GM18517 (cell line): Measurements from ENCODE around the gene KLHL14.

Experiments
- ATAC-seq: cut with Tn5 transposase; IDR thresholded peaks from one replicate; pipeline ENCODE4 v1.9.1; 2021; ENCODE audit warnings: mild to moderate bottlenecking, moderate library complexity; ENCODE audit not compliant: unreplicated experiment

KLHL14 gene

DNA sequence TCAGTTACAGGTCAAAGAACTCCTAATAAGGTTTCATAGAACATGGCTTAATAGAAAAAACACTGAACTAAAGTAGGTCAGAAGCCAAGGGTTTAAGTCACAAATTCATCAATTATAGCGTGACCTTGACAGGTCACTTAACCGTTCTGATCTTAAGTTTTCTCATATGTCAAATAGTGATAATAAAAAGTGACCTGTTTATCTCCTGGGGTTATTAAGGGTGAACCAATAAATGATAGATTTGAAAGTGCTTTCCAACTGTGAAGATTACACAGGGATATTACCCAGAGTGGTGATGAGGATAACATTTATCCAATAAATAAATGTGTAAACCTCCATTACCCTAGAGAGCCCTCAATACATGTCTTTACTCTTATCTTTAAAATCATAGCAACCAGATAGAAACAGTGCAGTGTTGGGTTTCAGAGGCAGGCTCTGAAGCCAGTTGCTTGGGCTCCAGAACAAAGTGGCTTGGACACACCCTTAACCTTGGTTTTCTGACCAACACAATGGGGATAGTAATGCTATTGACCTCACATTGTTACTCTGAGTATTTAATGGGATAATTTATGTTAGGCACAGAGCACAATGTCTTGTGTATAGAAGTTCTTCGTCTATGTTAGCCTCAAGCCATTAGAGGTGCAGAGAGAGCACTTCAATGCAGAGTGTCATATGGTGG is 48.6 kb downstream of the KLHL14 start:
- ATAC-seq = no peak

DNA sequence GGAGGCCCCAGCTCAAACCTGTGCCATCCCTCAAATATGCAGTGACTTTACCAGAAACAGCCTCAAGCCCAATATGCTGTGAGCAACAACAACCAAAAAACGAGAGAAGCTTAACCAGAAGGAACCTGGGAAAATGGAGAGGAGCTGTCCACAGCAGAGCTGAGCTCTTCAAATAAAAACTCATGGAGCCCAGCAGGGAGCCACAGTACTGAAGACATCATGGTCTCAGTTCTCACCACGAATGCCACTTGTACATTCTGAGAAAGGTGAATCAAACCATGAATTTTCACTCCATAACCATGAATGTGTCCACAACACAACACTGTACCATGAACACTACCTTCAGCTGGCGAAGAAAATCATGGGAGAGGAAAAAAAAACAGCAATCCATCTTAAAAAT is 50.5 kb downstream of the KLHL14 start:
- ATAC-seq = no peak

DNA sequence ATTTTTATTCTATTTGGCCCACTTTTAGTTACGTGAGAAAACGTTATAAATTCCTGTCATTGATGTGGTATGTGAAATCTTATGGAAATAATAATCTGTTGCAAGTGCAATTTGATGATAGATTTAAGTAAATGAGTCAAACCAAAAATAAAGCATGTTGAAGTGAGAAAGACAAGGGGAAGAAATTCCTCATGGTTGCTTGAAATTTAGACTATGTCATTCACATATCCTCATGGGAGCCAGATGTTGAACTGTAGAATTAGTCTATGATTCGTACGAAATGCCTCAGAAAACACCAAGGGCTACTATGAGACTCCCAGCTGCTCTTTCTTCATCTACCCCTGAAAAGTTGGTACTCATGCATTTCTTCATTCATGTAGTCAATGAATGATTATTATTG is 55.7 kb downstream of the KLHL14 start:
- no peak for ATAC-seq

DNA sequence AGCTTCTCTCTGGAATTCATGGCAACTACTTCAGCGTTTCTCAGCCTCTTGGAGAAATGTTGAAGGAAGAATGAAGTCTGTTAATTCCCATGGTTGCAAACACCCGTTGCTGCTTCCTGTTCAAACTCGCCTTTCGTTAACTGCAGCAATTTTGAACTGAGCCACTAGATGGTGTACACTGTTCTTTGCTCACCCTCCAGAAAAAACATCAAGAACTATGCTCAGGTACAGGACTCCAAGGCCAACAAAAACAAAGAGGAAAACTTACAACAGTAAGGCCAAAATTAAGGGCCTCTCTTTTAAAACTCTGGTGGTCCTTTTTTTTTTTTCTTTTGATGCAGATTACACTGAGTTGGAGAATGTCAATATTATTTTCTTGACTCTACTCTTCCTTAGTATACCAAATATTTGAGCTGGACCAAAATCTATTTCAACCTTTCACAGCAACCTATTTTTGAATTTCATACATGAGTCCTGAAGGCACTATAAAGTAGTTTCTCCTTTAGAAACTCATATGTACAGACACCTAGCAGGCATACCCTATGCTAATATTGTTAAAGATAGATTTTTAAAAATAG is 58.2 kb downstream of the KLHL14 start:
- ATAC-seq = peak; percentile 93

DNA sequence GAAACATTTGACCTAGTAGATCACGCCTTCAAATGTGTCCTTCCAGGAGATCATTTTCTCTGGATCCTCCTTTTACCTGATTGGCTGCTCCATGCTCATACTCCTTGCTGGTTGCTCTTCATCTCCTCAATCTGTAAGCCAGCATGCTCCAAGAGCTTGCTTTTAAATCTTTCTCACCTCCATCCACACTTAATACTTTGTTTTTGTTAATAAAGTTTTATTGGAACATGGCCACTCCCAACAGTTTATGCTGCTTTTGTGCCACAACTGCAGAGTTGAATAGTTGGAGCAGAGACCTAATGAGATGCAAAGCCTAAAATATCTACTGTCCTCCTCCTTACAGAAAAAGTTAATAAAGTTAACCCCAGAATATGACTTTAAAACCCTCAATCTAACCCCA is 60.0 kb downstream of the KLHL14 start:
- ATAC-seq = no peak

DNA sequence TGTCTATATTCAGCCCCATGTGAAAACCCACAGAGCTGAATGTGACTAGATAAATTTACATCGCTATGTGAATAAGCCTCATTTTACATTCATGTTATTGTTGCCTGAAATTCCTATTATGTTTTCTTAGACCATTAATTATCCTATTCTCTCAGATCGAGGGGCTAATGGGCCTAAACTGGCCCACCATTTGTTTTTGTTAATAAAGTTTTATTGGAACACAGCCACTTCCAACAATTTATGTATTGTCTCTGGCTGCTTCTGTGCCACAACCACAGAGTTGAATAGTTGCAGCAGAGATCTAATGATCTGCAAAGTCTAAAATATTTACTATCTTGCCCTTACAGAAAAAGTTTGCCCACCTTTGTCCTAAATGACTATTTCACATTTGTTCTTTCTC is 61.0 kb downstream of the KLHL14 start:
- ATAC-seq = no peak

DNA sequence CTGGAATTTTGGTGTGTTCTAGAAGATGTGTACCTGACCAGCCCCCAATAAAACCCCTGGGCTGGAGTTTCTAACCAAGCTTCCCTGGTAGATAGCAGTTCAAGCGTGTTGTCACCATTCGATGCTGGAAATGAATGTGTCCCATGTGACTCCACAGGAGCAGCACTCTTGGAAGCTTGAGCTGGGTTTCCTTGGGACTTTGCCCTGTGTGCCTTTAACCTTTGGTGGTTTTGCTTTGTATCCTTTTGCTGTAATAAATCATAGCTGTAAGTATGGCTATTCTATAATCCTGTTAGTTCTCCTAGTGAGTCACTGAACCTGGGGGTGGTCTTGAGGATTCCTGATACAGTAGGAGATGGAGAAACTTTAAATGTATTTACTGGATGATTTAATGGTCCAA is 65.2 kb downstream of the KLHL14 start:
- no peak for ATAC-seq

DNA sequence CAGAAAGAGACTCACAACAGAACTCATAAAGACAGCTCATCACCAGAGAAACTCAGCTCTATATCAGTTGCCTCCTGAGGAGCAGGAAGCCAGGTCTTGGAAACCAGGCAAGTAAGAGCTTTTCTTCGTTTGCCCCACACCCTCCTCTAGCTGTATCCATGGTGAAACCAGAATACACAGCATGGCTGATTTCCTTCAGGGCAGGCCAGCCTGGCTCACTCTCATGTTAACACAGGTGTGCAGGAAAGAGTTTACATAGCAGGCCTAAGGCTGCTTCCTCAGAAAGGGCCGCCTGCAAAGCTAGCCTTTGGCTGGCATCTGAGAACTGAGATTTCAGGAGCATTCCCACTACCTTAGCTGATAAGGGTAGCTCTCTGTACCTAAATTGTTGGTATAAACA is 65.7 kb downstream of the KLHL14 start:
- no peak for ATAC-seq

DNA sequence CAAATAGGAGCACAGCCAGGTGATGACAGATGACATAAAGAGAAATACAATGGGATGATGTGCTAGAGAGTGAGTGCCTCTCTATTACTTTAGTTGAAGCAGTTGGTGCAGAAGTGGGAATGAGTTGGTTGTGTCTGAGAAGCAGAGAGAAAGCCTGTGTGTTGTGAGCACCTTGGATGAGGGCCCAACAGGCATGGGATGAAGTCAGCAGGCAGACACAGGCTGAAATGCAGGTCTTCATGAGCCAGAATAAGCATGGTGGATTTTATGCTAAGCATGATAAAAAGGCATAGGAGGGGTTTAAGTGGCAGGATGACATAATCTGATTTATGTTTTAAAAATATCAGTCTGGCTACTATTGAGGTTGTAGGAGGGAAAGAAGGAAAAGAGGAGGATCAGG is 71.5 kb downstream of the KLHL14 start:
- ATAC-seq = no peak

DNA sequence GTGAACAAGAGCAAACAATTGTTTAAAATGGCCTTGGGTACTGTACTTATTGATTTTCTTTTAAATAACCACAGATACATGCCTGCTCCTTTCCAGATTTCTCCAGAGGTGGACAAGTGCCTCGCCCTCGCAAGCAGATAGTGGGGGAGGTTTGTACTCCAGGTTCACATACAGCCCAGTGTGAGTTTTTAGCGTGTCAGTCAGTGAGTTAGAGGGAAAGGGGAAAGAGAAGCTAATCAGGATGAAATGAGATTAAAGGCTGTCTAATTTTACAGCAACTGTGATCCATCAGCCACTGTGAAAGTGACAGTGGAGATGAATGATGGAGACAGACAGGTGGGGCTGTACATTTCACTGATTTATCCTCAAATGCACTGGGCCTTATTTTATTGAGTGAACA is 74.7 kb downstream of the KLHL14 start:
- ATAC-seq = no peak

DNA sequence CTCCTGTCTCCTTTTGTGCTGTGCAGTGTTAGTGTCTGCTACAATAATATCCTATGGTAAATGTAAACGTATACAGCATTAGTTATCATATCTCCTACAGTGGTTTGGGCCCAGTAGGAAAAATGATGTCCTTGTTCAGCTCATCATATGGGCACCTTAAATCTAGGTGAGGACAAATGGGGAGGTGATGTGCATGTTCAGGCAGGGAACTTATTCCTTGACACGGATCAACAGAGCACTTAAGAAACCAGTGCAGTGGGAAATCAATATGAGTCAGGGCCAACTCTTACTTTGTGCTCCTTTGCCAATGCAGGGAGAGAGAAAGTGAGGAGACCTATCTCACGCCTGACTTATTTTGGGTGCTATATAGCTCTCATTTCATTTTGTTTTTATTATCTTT is 76.4 kb downstream of the KLHL14 start:
- ATAC-seq = no peak

DNA sequence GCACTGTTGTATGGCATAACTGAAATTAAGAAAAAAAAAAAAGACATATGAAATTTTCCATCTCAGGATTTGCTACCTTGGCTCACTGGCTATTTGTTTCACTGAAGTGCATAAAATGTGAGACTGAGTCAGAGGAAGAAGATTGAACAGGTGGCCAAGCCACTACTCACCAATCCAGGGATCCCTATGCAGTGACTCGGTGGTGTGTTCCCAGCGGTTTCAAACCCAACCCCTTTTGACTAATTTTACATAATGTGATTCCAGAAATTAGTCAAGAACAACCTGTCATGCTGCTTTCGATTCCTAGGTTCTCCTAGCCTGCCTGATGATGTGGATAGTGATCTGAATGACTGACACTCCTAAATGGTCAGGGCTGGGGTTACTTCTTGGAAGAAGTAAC is 77.3 kb downstream of the KLHL14 start:
- ATAC-seq = no peak

DNA sequence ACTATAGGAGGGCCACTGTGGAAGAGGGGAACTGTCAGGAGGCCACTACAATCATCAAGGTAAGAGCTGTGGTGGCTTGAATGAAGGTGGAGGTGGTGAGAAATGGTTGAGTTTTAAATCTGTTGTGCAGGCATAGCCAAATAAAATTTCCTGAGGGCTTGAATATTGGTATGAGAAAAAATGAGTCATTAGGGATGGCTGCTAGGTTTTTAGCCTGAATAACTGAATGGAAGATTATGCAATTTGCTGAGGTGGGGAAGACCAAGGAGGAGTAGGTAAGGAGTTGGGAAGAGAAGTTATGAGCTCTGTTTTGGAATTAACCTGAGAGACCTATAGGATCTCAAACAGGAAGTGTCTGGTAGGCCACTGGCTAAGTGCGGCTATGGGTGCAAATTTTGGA is 84.0 kb downstream of the KLHL14 start:
- ATAC-seq = no peak

DNA sequence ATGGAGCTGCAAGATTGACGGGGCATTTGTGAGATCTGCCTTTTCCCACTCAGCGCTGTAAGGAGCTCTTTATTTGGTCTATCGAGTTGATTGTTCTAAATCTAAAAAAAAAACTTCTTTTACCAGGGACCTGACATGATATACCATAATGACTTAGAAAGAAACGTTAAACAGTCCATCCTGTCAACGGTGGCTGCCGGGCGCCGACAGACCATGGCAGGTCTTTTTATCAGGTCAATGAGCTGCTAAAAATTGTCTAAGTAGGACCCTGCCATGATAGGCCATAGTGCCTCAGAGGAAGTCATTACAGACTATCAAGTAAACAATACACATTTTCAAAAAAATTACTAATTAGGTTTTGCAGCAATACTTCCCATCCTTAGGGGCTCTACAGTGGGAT is 87.9 kb downstream of the KLHL14 start:
- no peak for ATAC-seq

DNA sequence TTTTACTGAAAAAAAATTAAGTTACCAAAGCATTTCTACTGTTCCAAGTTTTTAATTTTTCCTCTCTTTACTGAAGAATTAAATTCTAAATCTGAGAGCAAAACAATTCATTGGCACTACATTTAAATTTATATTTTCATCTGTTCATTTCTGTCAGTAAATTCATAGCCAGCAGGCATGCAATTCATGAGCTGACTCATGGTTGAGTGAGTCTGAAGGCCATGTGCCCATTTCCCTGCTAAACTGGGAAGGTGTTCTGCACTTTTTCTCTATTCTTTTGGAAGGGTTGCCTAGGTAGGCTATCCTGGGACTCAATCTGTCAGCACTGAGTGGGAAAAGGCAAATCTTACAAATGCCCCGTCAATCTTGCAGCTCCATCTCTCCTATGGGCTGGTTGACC is 88.7 kb downstream of the KLHL14 start:
- no peak for ATAC-seq

DNA sequence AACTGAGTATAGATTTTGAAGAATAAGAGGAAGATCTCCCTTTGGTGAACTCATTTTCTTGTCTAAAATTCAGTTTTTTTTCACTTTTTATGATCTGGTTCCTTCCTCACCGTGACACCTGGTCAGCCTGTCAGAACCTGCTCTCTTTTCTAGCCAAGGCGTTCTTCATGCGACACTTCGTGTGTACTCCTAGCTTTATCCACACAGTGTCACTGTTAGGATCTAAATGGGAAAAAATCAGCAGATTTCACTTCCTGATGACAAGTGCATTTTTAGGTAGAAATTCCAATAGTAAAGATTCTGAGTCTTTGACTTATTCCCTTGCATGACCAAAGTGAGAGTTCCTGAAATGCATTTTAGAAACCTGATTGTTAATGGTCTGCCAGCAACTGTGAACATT is 89.8 kb downstream of the KLHL14 start:
- ATAC-seq = no peak

DNA sequence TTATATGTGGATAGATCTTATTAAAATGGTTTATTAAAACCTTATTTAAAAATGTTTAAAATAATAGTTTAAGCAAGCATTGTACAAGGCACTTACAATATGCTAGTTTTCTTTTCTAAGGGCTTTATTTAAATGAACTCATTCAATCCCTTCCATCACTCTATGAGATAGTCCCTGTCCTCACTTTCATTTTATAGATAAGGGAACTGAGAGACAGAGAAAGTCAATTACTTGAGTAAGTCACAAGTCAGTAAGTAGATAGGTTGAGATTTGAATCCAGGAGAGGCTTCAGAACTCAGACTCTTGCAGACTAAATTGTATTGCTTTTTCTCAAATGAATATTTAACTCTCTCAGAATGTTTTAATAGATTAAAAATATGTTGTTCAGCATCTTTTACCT is 95.2 kb downstream of the KLHL14 start:
- ATAC-seq = no peak

DNA sequence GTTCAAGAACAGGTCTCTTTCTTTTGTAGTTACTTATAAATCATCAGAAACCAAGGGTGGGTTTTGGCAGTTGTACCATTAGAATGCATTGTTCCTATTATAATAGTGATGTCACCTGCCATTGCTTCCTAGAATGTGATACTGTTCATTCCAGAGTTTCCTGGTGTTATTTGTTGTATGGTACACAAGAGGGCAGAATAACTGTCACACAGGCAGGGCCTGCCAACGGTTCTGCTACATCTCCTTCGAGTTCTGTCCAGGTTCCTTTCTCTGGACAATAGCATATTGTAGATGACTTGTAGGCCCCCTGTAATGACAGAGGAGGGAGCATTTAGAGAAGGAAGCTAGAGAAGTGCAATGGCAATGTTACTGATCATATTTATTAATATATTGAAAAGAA is 98.3 kb downstream of the KLHL14 start:
- no peak for ATAC-seq

DNA sequence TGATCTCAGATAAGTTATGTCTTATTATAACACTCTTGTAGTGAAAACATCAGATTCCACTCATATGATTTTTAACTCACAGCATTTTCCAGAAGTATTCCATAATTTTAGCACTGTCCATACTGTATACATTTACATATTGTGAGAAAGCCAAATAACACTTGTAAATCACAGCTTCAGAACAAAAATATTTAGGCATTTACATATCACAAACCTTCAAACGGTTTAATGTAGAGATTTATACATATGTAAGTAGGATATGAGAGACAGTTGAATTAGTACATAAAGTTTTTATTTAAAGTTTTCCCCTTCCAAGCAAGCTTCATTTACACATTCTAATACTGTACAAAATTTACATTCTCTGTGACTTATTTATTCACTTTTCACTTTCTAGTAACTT is 100.4 kb downstream of the KLHL14 start:
- no peak for ATAC-seq

DNA sequence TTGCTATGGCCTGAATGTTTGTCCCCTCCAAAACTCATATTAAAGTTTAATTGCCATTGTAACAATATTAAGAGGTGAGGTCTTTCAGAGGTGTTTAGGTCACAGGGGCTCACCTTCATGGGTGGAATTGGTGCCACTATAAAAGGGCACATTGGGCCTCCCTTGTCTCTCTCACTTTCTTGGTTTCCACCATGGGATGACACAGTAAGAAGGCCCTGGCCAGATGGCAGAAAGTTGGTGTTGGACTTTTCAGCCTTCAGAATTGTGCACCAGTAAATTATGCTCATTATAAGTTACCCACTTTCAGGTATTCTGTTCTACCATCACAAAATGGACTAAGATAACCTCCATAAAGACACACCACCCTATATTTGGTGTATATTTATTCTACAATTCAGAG is 102.1 kb downstream of the KLHL14 start:
- no peak for ATAC-seq

DNA sequence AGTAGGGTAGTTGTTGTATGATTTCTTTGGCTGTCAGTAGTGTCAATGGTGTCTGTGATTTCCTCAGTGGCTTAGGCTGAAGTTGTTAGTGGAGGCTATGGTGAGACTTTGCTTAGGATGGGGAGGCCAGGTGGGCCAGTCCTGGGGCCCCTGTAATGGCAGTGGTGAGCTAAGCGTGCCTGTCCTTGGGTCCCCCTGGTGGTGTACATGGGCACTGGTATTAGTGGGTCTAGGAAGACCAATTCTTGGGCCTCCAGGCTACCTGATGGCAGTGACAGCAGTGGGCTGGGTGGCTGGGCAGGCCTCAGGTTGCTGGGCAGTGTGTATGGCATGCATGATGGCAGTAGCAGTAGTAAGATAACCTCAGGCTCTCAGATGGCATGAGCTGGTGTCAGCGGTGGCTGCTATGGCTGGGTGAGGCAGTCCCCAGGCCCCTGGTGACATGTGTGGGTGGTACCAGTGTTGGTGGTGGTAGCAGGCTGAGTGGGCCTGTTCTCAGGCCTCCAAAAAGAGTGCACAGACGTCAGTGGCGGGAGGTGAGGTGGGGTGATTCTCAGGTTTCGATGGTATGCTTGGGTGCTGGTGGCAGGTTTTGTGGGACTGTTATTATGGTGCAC is 103.2 kb downstream of the KLHL14 start:
- no peak for ATAC-seq

DNA sequence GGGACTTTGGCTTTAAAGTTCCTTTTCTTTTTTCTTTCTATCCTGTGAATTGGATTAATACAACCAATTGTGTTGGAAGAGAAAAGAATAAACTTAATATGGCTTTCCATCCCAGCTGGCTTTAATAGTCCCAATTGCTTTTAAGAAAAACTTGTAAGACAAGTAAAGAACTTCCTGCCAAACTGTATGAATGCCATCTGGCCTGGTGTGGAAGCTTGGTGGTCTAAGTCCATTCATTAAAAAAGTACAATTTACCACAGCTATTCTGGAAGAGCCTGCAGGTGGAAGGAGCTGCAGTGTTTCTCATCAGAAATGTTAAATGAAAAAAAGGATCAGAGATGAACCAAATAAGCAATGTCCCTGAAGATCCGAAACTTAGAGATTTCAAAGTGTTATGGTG is 103.9 kb downstream of the KLHL14 start:
- ATAC-seq = no peak
